Measurements from ENCODE around the gene REPIN1. TPM values are rescaled to one million over a fixed set of nuclear protein-coding genes. Genes with fewer than 3 reads are reported as not detected.

Gene REPIN1
- total and polyA plus RNA-seq, 2 donors (not counting 1 experiment from before 2014, with no cell fraction given): 165 to 190 TPM

- TF ChIP-seq EZH2 (IDR thresholded peaks at IDR 0.05; ENCODE audit: borderline replicate concordance, insufficient read depth, low read depth, low read length, poor library complexity, severe bottlenecking): no peak
- TF ChIP-seq CTCF (IDR thresholded peaks at IDR 0.05): no peak
Measured at GRCh38 chr7:150339409-150339809, 29.2 kb upstream of the REPIN1 start.

GRCh38 chr7:150340024-150340749 lies 28.4 kb upstream of the REPIN1 start:
- Histone ChIP-seq H3K27me3 (replicated peaks in 1 of 4; ENCODE audit: control extremely low read depth in 1 of 4, control insufficient read depth in 3 of 4, insufficient read depth in 4 of 4, low read length in 3 of 4) (peaks cover 0 to 24% (median 10%) of the 10 kb centered on the region in 4 experiments), H3K4me1 (ENCODE audit: control insufficient read depth in 2 of 2, insufficient read depth in 2 of 2, low read length in 2 of 2) (peaks cover 12 to 15% of the 10 kb centered on the region in 2 donors), H3K27ac (ENCODE audit: low read length in 2 of 2) (no peak overlapping the region), H3K4me2 (replicated peaks; ENCODE audit: low read depth, low read length, poor library complexity, severe bottlenecking) (peak overlapping the region; percentile 45), H3K9me3 (ENCODE audit: control extremely low read depth in 1 of 3, control insufficient read depth in 2 of 3, insufficient read depth in 1 of 3, low read length in 2 of 3) (peaks cover 0 to 8% (median 7%) of the 10 kb centered on the region in 3 donors), H3K79me2 (ENCODE audit: control insufficient read depth, insufficient read depth, low read length) (no peaks in the 10 kb centered on the region), H3K9ac (ENCODE audit: low read length) (no peak overlapping the region), H3K4me3 (ENCODE audit: control extremely low read depth in 1 of 5, extremely low read depth in 1 of 5, insufficient read depth in 1 of 5, low read depth in 2 of 5, low read length in 4 of 5) (no peak overlapping the region), H3K36me3 (replicated peaks in 1 of 2; ENCODE audit: control extremely low read depth in 1 of 2, control insufficient read depth in 1 of 2, extremely low read depth in 1 of 2, insufficient read depth in 2 of 2, low read length in 1 of 2) (no peaks in the 10 kb centered on the region), H4K20me1 (ENCODE audit: control insufficient read depth, insufficient read depth, low read length, poor library complexity, severe bottlenecking) (no peaks in the 10 kb centered on the region), H2AFZ (ENCODE audit: insufficient read depth, low read depth, low read length, poor library complexity, severe bottlenecking) (no peak overlapping the region)
- ChIA-PET POLR2A (no interaction called here), CTCF (no interaction called here)
- 54% methylated on average over 39 of the region's 39 CpGs for WGBS (ENCODE audit: insufficient coverage)
- H3K9me3 Mint-ChIP-seq (ENCODE audit: insufficient read depth): peaks cover 4% of the 10 kb centered on the region
- ATAC-seq (ENCODE audit: low read depth): no peak
- intact Hi-C loops (cut with micrococcal nuclease): no loop called here
- peaks cover 20% of the 10 kb centered on the region for H3K4me1 Mint-ChIP-seq
- H3K27me3 Mint-ChIP-seq: peaks cover 35% of the 10 kb centered on the region
- DNase-seq: no peak
- H3K4me3 Mint-ChIP-seq: peak overlapping the region; percentile 45
- TF ChIP-seq CTCF (IDR thresholded peaks at IDR 0.05) (no peak), EZH2 (IDR thresholded peaks at IDR 0.05; ENCODE audit: borderline replicate concordance, insufficient read depth, low read depth, low read length, poor library complexity, severe bottlenecking) (no peak)
- H3K27ac Mint-ChIP-seq: no peak overlapping the region

More at GRCh38 chr7:150339409-150339809, 29.2 kb upstream of the REPIN1 start:
- ChIA-PET CTCF (interaction anchor here (1.9 kb wide), 1 partner anchor 15 kb away, joined by 5 read pairs; no protein-coding TSS in a partner anchor), POLR2A (no interaction called here)
- Histone ChIP-seq H3K4me1 (ENCODE audit: control insufficient read depth in 2 of 2, insufficient read depth in 2 of 2, low read length in 2 of 2) (peaks cover 12 to 15% of the 10 kb centered on the region in 2 donors), H3K36me3 (replicated peaks in 1 of 2; ENCODE audit: control extremely low read depth in 1 of 2, control insufficient read depth in 1 of 2, extremely low read depth in 1 of 2, insufficient read depth in 2 of 2, low read length in 1 of 2) (no peaks in the 10 kb centered on the region), H3K4me3 (ENCODE audit: control extremely low read depth in 1 of 5, extremely low read depth in 1 of 5, insufficient read depth in 1 of 5, low read depth in 2 of 5, low read length in 4 of 5) (no peak overlapping the region), H3K27me3 (replicated peaks in 1 of 4; ENCODE audit: control extremely low read depth in 1 of 4, control insufficient read depth in 3 of 4, insufficient read depth in 4 of 4, low read length in 3 of 4) (peaks cover 0 to 24% (median 10%) of the 10 kb centered on the region in 4 experiments), H3K27ac (ENCODE audit: low read length in 2 of 2) (no peak overlapping the region), H3K79me2 (ENCODE audit: control insufficient read depth, insufficient read depth, low read length) (no peaks in the 10 kb centered on the region), H3K4me2 (replicated peaks; ENCODE audit: low read depth, low read length, poor library complexity, severe bottlenecking) (no peak overlapping the region), H2AFZ (ENCODE audit: insufficient read depth, low read depth, low read length, poor library complexity, severe bottlenecking) (no peak overlapping the region), H3K9me3 (ENCODE audit: control extremely low read depth in 1 of 3, control insufficient read depth in 2 of 3, insufficient read depth in 1 of 3, low read length in 2 of 3) (peaks cover 0 to 5% (median 4%) of the 10 kb centered on the region in 3 donors), H3K9ac (ENCODE audit: low read length) (no peak overlapping the region), H4K20me1 (ENCODE audit: control insufficient read depth, insufficient read depth, low read length, poor library complexity, severe bottlenecking) (no peaks in the 10 kb centered on the region)
- DNase-seq (no peak), ATAC-seq (ENCODE audit: low read depth) (peak; percentile 72)
- H3K27ac Mint-ChIP-seq: no peak overlapping the region
- peaks cover 20% of the 10 kb centered on the region for H3K4me1 Mint-ChIP-seq
- intact Hi-C loops (cut with micrococcal nuclease): no loop called here
- H3K9me3 Mint-ChIP-seq (ENCODE audit: insufficient read depth): peaks cover 4% of the 10 kb centered on the region
- 38% methylated on average over 5 of the region's 9 CpGs for WGBS (ENCODE audit: insufficient coverage)
- peaks cover 35% of the 10 kb centered on the region for H3K27me3 Mint-ChIP-seq
- H3K4me3 Mint-ChIP-seq: peak overlapping the region; percentile 45
